ENCODE results near the gene MGAT3.

The MGAT3 gene

GRCh38 chr22:39444937-39445465 lies 11.8 kb upstream of the MGAT3 start:
- Histone ChIP-seq H3K4me3 (ENCODE audit: low read depth, low read length) (no peak overlapping the region), H3K9me3 (no peaks in the 10 kb centered on the region), H3K27me3 (no peaks in the 10 kb centered on the region), H3K4me1 (no peaks in the 10 kb centered on the region), H3K36me3 (no peaks in the 10 kb centered on the region; the same call in 1 of the 2 replicates)
- DNase-seq, result no peak
- TF ChIP-seq CTCF (IDR thresholded peaks at IDR 0.05; ENCODE audit: low read depth, low read length), result no peak

GRCh38 chr22:39445678-39446077 lies 11.1 kb upstream of the MGAT3 start:
- no peaks in the 10 kb centered on the region for H3K4me1 ChIP-seq

GRCh38 chr22:39446239-39446721 lies 10.5 kb upstream of the MGAT3 start:
- no peak overlapping the region for H3K4me3 ChIP-seq (ENCODE audit: low read depth, low read length)
- no peaks in the 10 kb centered on the region; the same call in 1 of the 2 replicates for H3K36me3 ChIP-seq
- no peak for TF ChIP-seq CTCF (IDR thresholded peaks at IDR 0.05; ENCODE audit: low read depth, low read length)
- no peaks in the 10 kb centered on the region for H3K9me3 ChIP-seq
- no peaks in the 10 kb centered on the region for H3K27me3 ChIP-seq
- no peaks in the 10 kb centered on the region for H3K4me1 ChIP-seq
- no peak for DNase-seq

More at GRCh38 chr22:39445678-39446077, 11.1 kb upstream of the MGAT3 start:
- no peak for TF ChIP-seq CTCF (IDR thresholded peaks at IDR 0.05; ENCODE audit: low read depth, low read length)
- H3K27me3 ChIP-seq, result no peaks in the 10 kb centered on the region
- H3K36me3 ChIP-seq, result no peaks in the 10 kb centered on the region; the same call in 1 of the 2 replicates
- DNase-seq, result no peak
- no peaks in the 10 kb centered on the region for H3K9me3 ChIP-seq
- H3K4me3 ChIP-seq (ENCODE audit: low read depth, low read length), result no peak overlapping the region

- Histone ChIP-seq H3K9me3 (no peaks in the 10 kb centered on the region), H3K27me3 (no peaks in the 10 kb centered on the region), H3K36me3 (no peaks in the 10 kb centered on the region; the same call in 1 of the 2 replicates), H3K4me3 (ENCODE audit: low read depth, low read length) (no peak overlapping the region), H3K4me1 (peaks cover 3% of the 10 kb centered on the region; the same call in 1 of the 2 replicates)
- no peak for TF ChIP-seq CTCF (IDR thresholded peaks at IDR 0.05; ENCODE audit: low read depth, low read length)
- DNase-seq, result no peak
Observed at GRCh38 chr22:39448205-39449054, 8.4 kb upstream of the MGAT3 start.

- peaks cover 3% of the 10 kb centered on the region; the same call in 1 of the 2 replicates for H3K4me1 ChIP-seq
- no peaks in the 10 kb centered on the region for H3K9me3 ChIP-seq
- H3K27me3 ChIP-seq, result no peaks in the 10 kb centered on the region
- no peak overlapping the region for H3K4me3 ChIP-seq (ENCODE audit: low read depth, low read length)
- DNase-seq, result no peak
- no peaks in the 10 kb centered on the region; the same call in 1 of the 2 replicates for H3K36me3 ChIP-seq
- no peak for TF ChIP-seq CTCF (IDR thresholded peaks at IDR 0.05; ENCODE audit: low read depth, low read length)
Observed at GRCh38 chr22:39449708-39450107, 7.1 kb upstream of the MGAT3 start.
